Fibroblast of lung (primary cell): ENCODE results near the gene ZNF521. TPM values are rescaled to one million over a fixed set of nuclear protein-coding genes. Genes with fewer than 3 reads are reported as not detected.

Source experiments
- DNase-seq, 2 donors: peaks; one replicate each; pipeline versions ENCODE4 v3.0.0 to v3.0.0-alpha.2; 2010; ENCODE audit warnings: low read depth in 2 of 2
- H2AFZ ChIP-seq: 2 replicates; pipeline ENCODE4 v1.5.1; 2012; ENCODE audit warnings: low read length, control low read depth, inconsistent platforms
- H3K27ac ChIP-seq: 2 replicates; pipeline ENCODE4 v1.5.1; 2011; ENCODE audit warnings: low read length, control low read depth; ENCODE audit not compliant: insufficient read depth
- H3K27me3 ChIP-seq: 2 replicates; pipeline ENCODE4 v1.5.1; 2011; ENCODE audit warnings: mild to moderate bottlenecking, low read length; ENCODE audit not compliant: control insufficient read depth, insufficient read depth
- H3K36me3 ChIP-seq: 2 replicates; pipeline ENCODE4 v1.5.1; 2011; ENCODE audit warnings: low read length; ENCODE audit not compliant: control insufficient read depth, insufficient read depth
- H3K4me1 ChIP-seq: 2 replicates; pipeline ENCODE4 v1.5.1; 2011; ENCODE audit warnings: low read length; ENCODE audit not compliant: control insufficient read depth, insufficient read depth; ENCODE audit errors: extremely low read depth
- H3K4me2 ChIP-seq: 2 replicates; pipeline ENCODE4 v1.5.1; 2011; ENCODE audit warnings: low read length, control low read depth; ENCODE audit not compliant: insufficient read depth; ENCODE audit errors: extremely low read depth
- H3K4me3 ChIP-seq, 4 experiments: fragments of 200-600 bp in 1 of 4; sonication (generic) in 1 of 4; replicated peaks in 1 of 4; 2 replicates each; pipeline ENCODE4 v1.5.1; 2011 to 2016; ENCODE audit warnings: low read length in 4 of 4, low read depth in 3 of 4, mild to moderate bottlenecking in 3 of 4, control low read depth in 2 of 4, inconsistent platforms in 1 of 4, mixed read lengths in 1 of 4; ENCODE audit not compliant: insufficient read depth in 1 of 4; ENCODE audit errors: control extremely low read depth in 1 of 4
- H3K79me2 ChIP-seq: 2 replicates; pipeline ENCODE4 v1.5.1; 2012; ENCODE audit warnings: mild to moderate bottlenecking, low read length, inconsistent platforms; ENCODE audit not compliant: control insufficient read depth, insufficient read depth
- H3K9ac ChIP-seq: 2 replicates; pipeline ENCODE4 v1.5.1; 2011; ENCODE audit warnings: mild to moderate bottlenecking, low read length, control low read depth; ENCODE audit not compliant: insufficient read depth
- H3K9me3 ChIP-seq: 2 replicates; pipeline ENCODE4 v1.5.1; 2012; ENCODE audit warnings: low read depth, low read length; ENCODE audit not compliant: control insufficient read depth, insufficient read depth
- H4K20me1 ChIP-seq: 2 replicates; pipeline ENCODE4 v1.5.1; 2011; ENCODE audit warnings: low read length; ENCODE audit not compliant: control insufficient read depth, insufficient read depth; ENCODE audit errors: extremely low read depth
- CTCF ChIP-seq, 2 donors: IDR thresholded peaks in 1 of 2; conservative IDR thresholded peaks in 1 of 2; 1 replicate in 1 of 2; 2 replicates in 1 of 2; pipeline ENCODE4 v1.5.1; 2011 to 2012; ENCODE audit warnings: low read length in 2 of 2, control low read depth in 1 of 2, inconsistent platforms in 1 of 2, low read depth in 1 of 2, mild to moderate bottlenecking in 1 of 2
- EZH2 ChIP-seq: IDR thresholded peaks from 2 replicates; pipeline ENCODE4 v1.5.1; 2012; ENCODE audit warnings: low read length, control low read depth, mild to moderate bottlenecking; ENCODE audit errors: missing control alignments
- polyA plus RNA-seq, 2 donors: library from polyadenylated mRNA; depleted of rRNA in 1 of 2; stranded (reverse) in 1 of 2; unstranded in 1 of 2; fragments of >200 nt; gene quantifications; 2 replicates each; pipeline ENCODE4 v1.2.1, GENCODE V29; 2011 to 2012; ENCODE audit warnings: missing spikeins in 1 of 2
- total RNA-seq: library from RNA; depleted of rRNA; stranded (reverse); fragments of >200 nt; gene quantifications from 2 replicates; pipeline ENCODE4 v1.2.1, GENCODE V29; 2014

The ZNF521 gene
- total and polyA plus RNA-seq, 2 donors (not counting 1 experiment from before 2014, with no cell fraction given), result 25.2 to 43.6 TPM

GRCh38 chr18:25089470-25089869 lies 262.5 kb downstream of the ZNF521 start:
- no peaks in the 10 kb centered on the region for H4K20me1 ChIP-seq
- H3K4me3 ChIP-seq, result no peak overlapping the region
- no peak overlapping the region for H3K9ac ChIP-seq
- H3K27me3 ChIP-seq, result no peaks in the 10 kb centered on the region
- no peaks in the 10 kb centered on the region for H3K9me3 ChIP-seq
- H3K79me2 ChIP-seq, result no peaks in the 10 kb centered on the region
- no peaks in the 10 kb centered on the region for H3K36me3 ChIP-seq
- H3K27ac ChIP-seq, result no peak overlapping the region
- H3K4me2 ChIP-seq, result no peak overlapping the region
- no peaks in the 10 kb centered on the region for H3K4me1 ChIP-seq
- TF ChIP-seq CTCF (conservative IDR thresholded peaks at IDR 0.05 in 1 of 2, IDR thresholded peaks at IDR 0.05 in 1 of 2; ENCODE audit: low read depth in 1 of 2, low read length in 2 of 2), result no peak
- no peak for TF ChIP-seq EZH2
- DNase-seq, result no peak
- no peak overlapping the region for H2AFZ ChIP-seq

GRCh38 chr18:25086876-25087275 lies 265.1 kb downstream of the ZNF521 start:
- Histone ChIP-seq H4K20me1 (no peaks in the 10 kb centered on the region), H3K36me3 (no peaks in the 10 kb centered on the region), H3K79me2 (no peaks in the 10 kb centered on the region), H3K27ac (no peak overlapping the region), H3K9ac (no peak overlapping the region), H3K9me3 (no peaks in the 10 kb centered on the region), H2AFZ (no peak overlapping the region), H3K4me3 (no peak overlapping the region), H3K27me3 (no peaks in the 10 kb centered on the region), H3K4me1 (no peaks in the 10 kb centered on the region), H3K4me2 (no peak overlapping the region)
- no peak for DNase-seq
- TF ChIP-seq EZH2 (no peak), CTCF (conservative IDR thresholded peaks at IDR 0.05 in 1 of 2, IDR thresholded peaks at IDR 0.05 in 1 of 2; ENCODE audit: low read depth in 1 of 2, low read length in 2 of 2) (no peak)

GRCh38 chr18:25081001-25081400 lies 271.0 kb downstream of the ZNF521 start:
- no peak overlapping the region for H3K27ac ChIP-seq
- no peak for TF ChIP-seq CTCF (conservative IDR thresholded peaks at IDR 0.05 in 1 of 2, IDR thresholded peaks at IDR 0.05 in 1 of 2; ENCODE audit: low read depth in 1 of 2, low read length in 2 of 2)
- no peak for TF ChIP-seq EZH2
- H3K9ac ChIP-seq, result no peak overlapping the region
- no peaks in the 10 kb centered on the region for H3K36me3 ChIP-seq
- no peaks in the 10 kb centered on the region for H3K9me3 ChIP-seq
- no peaks in the 10 kb centered on the region for H4K20me1 ChIP-seq
- peaks cover 1% of the 10 kb centered on the region for H3K4me1 ChIP-seq
- no peaks in the 10 kb centered on the region for H3K27me3 ChIP-seq
- no peak for DNase-seq
- no peaks in the 10 kb centered on the region for H3K79me2 ChIP-seq
- H3K4me2 ChIP-seq, result no peak overlapping the region
- no peak overlapping the region for H2AFZ ChIP-seq
- no peak overlapping the region for H3K4me3 ChIP-seq
